GM23338 (cell line): ENCODE measurements around the gene ZNF354C. TPM values are rescaled to one million over a fixed set of nuclear protein-coding genes. Genes with fewer than 3 reads are reported as not detected.

Experiments
- ATAC-seq: fragments of 200-7000 bp; cut with Tn5 transposase; 3 replicates; pipeline ENCODE4 v1.9.1; 2020
- DNase-seq: peaks from one replicate; pipeline ENCODE4 v3.0.0-alpha.2; 2015; ENCODE audit warnings: low spot score
- H2AFZ ChIP-seq: fragments of 200-600 bp; sonication (generic); 2 replicates; pipeline ENCODE4 v1.8.0; 2016; ENCODE audit warnings: antibody characterized with exemption, mild to moderate bottlenecking, moderate library complexity
- H3F3A ChIP-seq: fragments of 200-600 bp; sonication (generic); replicated peaks from 2 replicates; pipeline ENCODE4 v1.8.0; 2017; ENCODE audit warnings: antibody characterized with exemption, mixed run types, low read depth
- H3K27ac ChIP-seq: fragments of 200-600 bp; sonication (generic); 2 replicates; pipeline ENCODE4 v1.6.1; 2016; ENCODE audit warnings: low read depth
- H3K27me3 ChIP-seq: fragments of 200-600 bp; sonication (generic); 2 replicates; pipeline ENCODE4 v1.8.0; 2016; ENCODE audit warnings: mild to moderate bottlenecking, mixed run types, moderate library complexity; ENCODE audit not compliant: insufficient read depth
- H3K36me3 ChIP-seq: fragments of 200-600 bp; sonication (generic); 2 replicates; pipeline ENCODE4 v1.8.0; 2016; ENCODE audit warnings: mild to moderate bottlenecking; ENCODE audit not compliant: insufficient read depth
- H3K4me1 ChIP-seq: fragments of 200-600 bp; sonication (generic); 2 replicates; pipeline ENCODE4 v1.8.0; 2016; ENCODE audit warnings: mild to moderate bottlenecking, moderate library complexity; ENCODE audit not compliant: insufficient read depth
- H3K4me2 ChIP-seq: fragments of 200-600 bp; sonication (generic); 2 replicates; pipeline ENCODE4 v1.7.1; 2017; ENCODE audit warnings: mixed run types
- H3K4me3 ChIP-seq: fragments of 200-600 bp; sonication (generic); 2 replicates; pipeline ENCODE4 v1.6.1; 2016; ENCODE audit warnings: mixed run types
- H3K79me2 ChIP-seq: fragments of 200-600 bp; sonication (generic); replicated peaks from 2 replicates; pipeline ENCODE4 v1.8.0; 2017; ENCODE audit warnings: mild to moderate bottlenecking; ENCODE audit not compliant: insufficient read depth
- H3K9me2 ChIP-seq: fragments of 200-600 bp; sonication (generic); 2 replicates; pipeline ENCODE4 v1.8.0; 2017; ENCODE audit not compliant: insufficient read depth
- H4K20me1 ChIP-seq: fragments of 200-600 bp; sonication (generic); replicated peaks from 2 replicates; pipeline ENCODE4 v1.8.0; 2017; ENCODE audit warnings: mild to moderate bottlenecking; ENCODE audit not compliant: insufficient read depth
- H3K27ac Mint-ChIP-seq: 2 replicates; pipeline ENCODE4 v1.8.0; 2020; ENCODE audit warnings: inconsistent platforms, mild to moderate bottlenecking, moderate library complexity, mixed read lengths
- H3K27me3 Mint-ChIP-seq: 3 replicates; pipeline ENCODE4 v1.8.0; 2022; ENCODE audit warnings: low read depth, mild to moderate bottlenecking, moderate library complexity, mixed read lengths, inconsistent platforms; ENCODE audit not compliant: insufficient read depth, poor library complexity
- H3K36me3 Mint-ChIP-seq: 3 replicates; pipeline ENCODE4 v1.8.0; 2021; ENCODE audit warnings: low read depth, mild to moderate bottlenecking, inconsistent platforms, moderate library complexity, mixed read lengths
- H3K4me1 Mint-ChIP-seq: 3 replicates; pipeline ENCODE4 v1.8.0; 2020; ENCODE audit warnings: mild to moderate bottlenecking, inconsistent platforms, mixed read lengths
- H3K4me3 Mint-ChIP-seq: 3 replicates; pipeline ENCODE4 v1.8.0; 2021; ENCODE audit warnings: moderate library complexity, mild to moderate bottlenecking, inconsistent platforms, mixed read lengths
- H3K9me3 Mint-ChIP-seq: 3 replicates; pipeline ENCODE4 v1.8.0; 2020; ENCODE audit warnings: moderate library complexity, mild to moderate bottlenecking, inconsistent platforms, mixed read lengths
- CREB1 ChIP-seq: fragments of 250-450 bp; sonication (Bioruptor Pico); IDR thresholded peaks from 2 replicates; pipeline ENCODE4 v1.5.0; 2020; ENCODE audit warnings: low read depth, mild to moderate bottlenecking, moderate library complexity
- EZH2 ChIP-seq: fragments of 200-600 bp; sonication (generic); IDR thresholded peaks from one replicate; pipeline ENCODE4 v1.8.0; 2017; ENCODE audit warnings: antibody characterized with exemption, mild to moderate bottlenecking, low read depth; ENCODE audit not compliant: unreplicated experiment
- JUNB ChIP-seq: IDR thresholded peaks from one replicate; pipeline ENCODE4 v1.6.1; 2016; ENCODE audit warnings: antibody characterized with exemption; ENCODE audit not compliant: unreplicated experiment
- NANOG ChIP-seq: IDR thresholded peaks from 2 replicates; pipeline ENCODE4 v1.6.1; 2016; ENCODE audit warnings: antibody characterized with exemption, borderline replicate concordance
- POLR2AphosphoS5 ChIP-seq: IDR thresholded peaks from 2 replicates; pipeline ENCODE4 v1.6.1; 2016; ENCODE audit warnings: antibody characterized with exemption, low read depth
- REST ChIP-seq: IDR thresholded peaks from one replicate; pipeline ENCODE4 v1.6.1; 2018; ENCODE audit warnings: antibody characterized with exemption; ENCODE audit not compliant: unreplicated experiment
- ZNF114 ChIP-seq: fragments of 250-450 bp; sonication (Bioruptor Pico); IDR thresholded peaks from 2 replicates; pipeline ENCODE4 v1.5.0; 2020; ENCODE audit warnings: mild to moderate bottlenecking, moderate library complexity
- ZNF331 ChIP-seq: fragments of 250-450 bp; sonication (Bioruptor Pico); IDR thresholded peaks from 2 replicates; pipeline ENCODE4 v1.5.0; 2020; ENCODE audit warnings: low read depth, mild to moderate bottlenecking, moderate library complexity
- polyA plus RNA-seq: library from polyadenylated mRNA; unstranded; fragments of >200 nt; fragmentation: Nextera tagmentation; extraction: Ambion mirVana; gene quantifications from 2 replicates; pipeline ENCODE4 v1.2.1, GENCODE V29; 2016
- total RNA-seq: library from RNA; depleted of rRNA; stranded (reverse); fragments of >200 nt; shearing (Covaris generic); gene quantifications from 2 replicates; pipeline ENCODE4 v1.2.3, GENCODE V29; 2014
- TF ChIP-seq, protein P1 (sequence below), 2 experiments: fragments of 200-600 bp in 1 of 2; sonication (generic) in 1 of 2; conservative IDR thresholded peaks; 2 replicates each; pipeline versions ENCODE4 v1.5.1 to v1.6.1; 2016 to 2017; ENCODE audit warnings: antibody characterized with exemption in 2 of 2, low read depth in 2 of 2, mild to moderate bottlenecking in 2 of 2, moderate library complexity in 1 of 2
- TF ChIP-seq, protein P2 (sequence below): IDR thresholded peaks from 2 replicates; pipeline ENCODE4 v1.6.1; 2016; ENCODE audit warnings: antibody characterized with exemption

Gene ZNF354C
- total and polyA plus RNA-seq, 2 experiments from 2014 or later: 1.6 to 11.3 TPM

GRCh38 chr5:179130101-179130681, 70.0 kb downstream of the ZNF354C start:
- no peaks in the 10 kb centered on the region for H3K36me3 ChIP-seq
- TF ChIP-seq ZNF331 (CRISPR knock-in tag) (no peak), POLR2AphosphoS5 (no peak), EZH2 (no peak), CREB1 (CRISPR knock-in tag) (no peak)
- Mint-ChIP-seq H3K36me3 (peaks cover 23% of the 10 kb centered on the region), H3K9me3 (peaks cover 69% of the 10 kb centered on the region), H3K27ac (no peak overlapping the region), H3K4me3 (no peak overlapping the region), H3K27me3 (peaks cover 9% of the 10 kb centered on the region), H3K4me1 (no peaks in the 10 kb centered on the region)
- ATAC-seq: no peak
- H3K27ac ChIP-seq: no peak overlapping the region
- no peaks in the 10 kb centered on the region for H4K20me1 ChIP-seq
- no peaks in the 10 kb centered on the region for H3K79me2 ChIP-seq
- H2AFZ ChIP-seq: no peak overlapping the region
- no peak overlapping the region for H3K4me2 ChIP-seq
- no peaks in the 10 kb centered on the region for H3F3A ChIP-seq
- no peaks in the 10 kb centered on the region for H3K9me2 ChIP-seq
- no peak for DNase-seq
- no peaks in the 10 kb centered on the region for H3K4me1 ChIP-seq
- H3K4me3 ChIP-seq: no peak overlapping the region
- no peaks in the 10 kb centered on the region for H3K27me3 ChIP-seq

DNA sequence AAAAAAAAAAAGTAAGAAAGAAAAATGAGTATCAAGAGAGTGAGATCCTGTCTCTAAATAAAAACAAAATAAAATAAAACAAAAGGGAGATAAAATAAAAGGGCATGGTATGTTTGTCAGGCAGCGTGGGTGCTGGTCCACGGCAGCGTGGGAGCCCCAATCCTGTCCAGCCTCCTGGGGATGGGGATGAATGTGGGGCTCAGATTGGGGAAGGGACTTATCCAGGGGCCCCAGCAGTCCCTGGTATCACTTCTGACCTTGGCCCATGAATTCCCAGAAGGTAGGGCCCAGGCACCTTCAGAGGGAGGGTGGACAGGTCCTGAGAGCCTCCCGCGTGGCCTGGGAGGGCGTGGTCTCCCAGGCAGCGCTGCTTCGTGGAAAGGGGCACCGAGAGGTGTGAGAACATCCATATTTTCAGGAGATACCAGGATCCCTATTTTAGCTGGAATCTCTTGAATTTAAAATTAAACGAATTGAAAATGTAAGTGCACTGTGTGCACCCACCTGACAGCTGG, 71.2 kb downstream of the ZNF354C start:
- H3K27me3 Mint-ChIP-seq: peaks cover 8% of the 10 kb centered on the region

DNA sequence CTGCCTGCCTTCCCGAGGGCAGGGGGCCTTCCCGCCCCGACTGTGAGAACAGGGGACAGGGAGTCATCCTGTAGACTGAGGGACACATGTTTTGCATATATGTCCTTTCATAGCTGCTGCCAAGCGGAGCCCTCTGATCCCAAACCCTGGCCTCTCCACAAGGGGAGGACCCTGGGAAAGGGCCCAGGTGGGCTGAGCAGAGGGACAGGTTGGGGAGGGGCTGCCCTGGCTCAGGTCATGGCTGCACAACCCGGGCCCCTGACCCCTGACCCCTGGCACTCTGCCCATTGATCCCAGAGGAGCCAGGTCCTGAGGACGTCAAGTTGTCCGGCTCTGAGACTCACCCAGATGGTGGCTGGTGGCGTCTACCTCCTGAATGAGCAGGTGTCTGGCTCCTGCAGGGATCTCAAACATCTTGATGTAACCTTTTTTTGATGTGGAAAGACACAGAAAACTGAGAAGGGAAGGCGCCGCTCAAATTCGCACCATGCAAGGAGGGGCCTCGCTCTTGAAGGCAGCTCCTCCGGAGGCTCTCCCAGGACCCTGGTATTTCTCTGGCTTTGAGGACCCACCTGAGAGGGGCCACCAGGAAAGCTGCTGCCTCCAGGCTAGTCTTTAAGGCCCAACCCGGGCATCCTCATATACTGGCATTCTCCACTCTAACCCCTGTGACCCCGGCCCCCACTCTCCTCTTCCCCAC, 71.9 kb downstream of the ZNF354C start:
- H3K9me3 Mint-ChIP-seq: peaks cover 65% of the 10 kb centered on the region
- Histone ChIP-seq H3K27me3 (no peaks in the 10 kb centered on the region), H3K4me3 (no peak overlapping the region), H3F3A (no peaks in the 10 kb centered on the region), H3K36me3 (no peaks in the 10 kb centered on the region), H3K4me1 (no peaks in the 10 kb centered on the region), H3K27ac (no peak overlapping the region), H2AFZ (no peak overlapping the region), H3K4me2 (no peak overlapping the region), H3K9me2 (no peaks in the 10 kb centered on the region), H3K79me2 (no peaks in the 10 kb centered on the region), H4K20me1 (no peaks in the 10 kb centered on the region)
- DNase-seq (no peak), ATAC-seq (no peak)
- no peak for TF ChIP-seq NANOG
- no peak for TF ChIP-seq ZNF114 (CRISPR knock-in tag)
- TF ChIP-seq EZH2: no peak
- TF ChIP-seq REST: no peak
- TF ChIP-seq, protein P1, sequence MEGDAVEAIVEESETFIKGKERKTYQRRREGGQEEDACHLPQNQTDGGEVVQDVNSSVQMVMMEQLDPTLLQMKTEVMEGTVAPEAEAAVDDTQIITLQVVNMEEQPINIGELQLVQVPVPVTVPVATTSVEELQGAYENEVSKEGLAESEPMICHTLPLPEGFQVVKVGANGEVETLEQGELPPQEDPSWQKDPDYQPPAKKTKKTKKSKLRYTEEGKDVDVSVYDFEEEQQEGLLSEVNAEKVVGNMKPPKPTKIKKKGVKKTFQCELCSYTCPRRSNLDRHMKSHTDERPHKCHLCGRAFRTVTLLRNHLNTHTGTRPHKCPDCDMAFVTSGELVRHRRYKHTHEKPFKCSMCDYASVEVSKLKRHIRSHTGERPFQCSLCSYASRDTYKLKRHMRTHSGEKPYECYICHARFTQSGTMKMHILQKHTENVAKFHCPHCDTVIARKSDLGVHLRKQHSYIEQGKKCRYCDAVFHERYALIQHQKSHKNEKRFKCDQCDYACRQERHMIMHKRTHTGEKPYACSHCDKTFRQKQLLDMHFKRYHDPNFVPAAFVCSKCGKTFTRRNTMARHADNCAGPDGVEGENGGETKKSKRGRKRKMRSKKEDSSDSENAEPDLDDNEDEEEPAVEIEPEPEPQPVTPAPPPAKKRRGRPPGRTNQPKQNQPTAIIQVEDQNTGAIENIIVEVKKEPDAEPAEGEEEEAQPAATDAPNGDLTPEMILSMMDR (conservative IDR thresholded peaks at IDR 0.05; ENCODE audit: low read depth in 2 of 2): no peak
- TF ChIP-seq, protein P2, sequence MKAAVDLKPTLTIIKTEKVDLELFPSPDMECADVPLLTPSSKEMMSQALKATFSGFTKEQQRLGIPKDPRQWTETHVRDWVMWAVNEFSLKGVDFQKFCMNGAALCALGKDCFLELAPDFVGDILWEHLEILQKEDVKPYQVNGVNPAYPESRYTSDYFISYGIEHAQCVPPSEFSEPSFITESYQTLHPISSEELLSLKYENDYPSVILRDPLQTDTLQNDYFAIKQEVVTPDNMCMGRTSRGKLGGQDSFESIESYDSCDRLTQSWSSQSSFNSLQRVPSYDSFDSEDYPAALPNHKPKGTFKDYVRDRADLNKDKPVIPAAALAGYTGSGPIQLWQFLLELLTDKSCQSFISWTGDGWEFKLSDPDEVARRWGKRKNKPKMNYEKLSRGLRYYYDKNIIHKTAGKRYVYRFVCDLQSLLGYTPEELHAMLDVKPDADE: no peak
- no peak for TF ChIP-seq ZNF331 (CRISPR knock-in tag)
- no peak for TF ChIP-seq JUNB
- peaks cover 5% of the 10 kb centered on the region for H3K27me3 Mint-ChIP-seq
- H3K36me3 Mint-ChIP-seq: peaks cover 22% of the 10 kb centered on the region
- H3K4me3 Mint-ChIP-seq: no peak overlapping the region
- no peaks in the 10 kb centered on the region for H3K4me1 Mint-ChIP-seq
- H3K27ac Mint-ChIP-seq: no peak overlapping the region

More for the DNA sequence above, 71.2 kb downstream of the ZNF354C start:
- TF ChIP-seq EZH2 (no peak), JUNB (no peak), NANOG (no peak), ZNF331 (CRISPR knock-in tag) (no peak), POLR2AphosphoS5 (no peak)
- H2AFZ ChIP-seq: no peak overlapping the region
- Mint-ChIP-seq H3K27ac (no peak overlapping the region), H3K36me3 (peaks cover 25% of the 10 kb centered on the region), H3K4me1 (no peaks in the 10 kb centered on the region), H3K4me3 (no peak overlapping the region), H3K9me3 (peaks cover 70% of the 10 kb centered on the region)
- H3K79me2 ChIP-seq: no peaks in the 10 kb centered on the region
- no peaks in the 10 kb centered on the region for H3F3A ChIP-seq
- no peak overlapping the region for H3K27ac ChIP-seq
- no peaks in the 10 kb centered on the region for H3K36me3 ChIP-seq
- H3K27me3 ChIP-seq: no peaks in the 10 kb centered on the region
- H4K20me1 ChIP-seq: no peaks in the 10 kb centered on the region
- no peaks in the 10 kb centered on the region for H3K4me1 ChIP-seq
- ATAC-seq (no peak), DNase-seq (no peak)
- H3K4me2 ChIP-seq: no peak overlapping the region
- no peaks in the 10 kb centered on the region for H3K9me2 ChIP-seq
- H3K4me3 ChIP-seq: no peak overlapping the region
